HG03571 (cell line): Measurements from ENCODE around the gene PAX2.

Source experiments
- ATAC-seq: cut with Tn5 transposase; IDR thresholded peaks from one replicate; pipeline ENCODE4 v1.9.1; 2021; ENCODE audit not compliant: unreplicated experiment

The PAX2 gene

DNA sequence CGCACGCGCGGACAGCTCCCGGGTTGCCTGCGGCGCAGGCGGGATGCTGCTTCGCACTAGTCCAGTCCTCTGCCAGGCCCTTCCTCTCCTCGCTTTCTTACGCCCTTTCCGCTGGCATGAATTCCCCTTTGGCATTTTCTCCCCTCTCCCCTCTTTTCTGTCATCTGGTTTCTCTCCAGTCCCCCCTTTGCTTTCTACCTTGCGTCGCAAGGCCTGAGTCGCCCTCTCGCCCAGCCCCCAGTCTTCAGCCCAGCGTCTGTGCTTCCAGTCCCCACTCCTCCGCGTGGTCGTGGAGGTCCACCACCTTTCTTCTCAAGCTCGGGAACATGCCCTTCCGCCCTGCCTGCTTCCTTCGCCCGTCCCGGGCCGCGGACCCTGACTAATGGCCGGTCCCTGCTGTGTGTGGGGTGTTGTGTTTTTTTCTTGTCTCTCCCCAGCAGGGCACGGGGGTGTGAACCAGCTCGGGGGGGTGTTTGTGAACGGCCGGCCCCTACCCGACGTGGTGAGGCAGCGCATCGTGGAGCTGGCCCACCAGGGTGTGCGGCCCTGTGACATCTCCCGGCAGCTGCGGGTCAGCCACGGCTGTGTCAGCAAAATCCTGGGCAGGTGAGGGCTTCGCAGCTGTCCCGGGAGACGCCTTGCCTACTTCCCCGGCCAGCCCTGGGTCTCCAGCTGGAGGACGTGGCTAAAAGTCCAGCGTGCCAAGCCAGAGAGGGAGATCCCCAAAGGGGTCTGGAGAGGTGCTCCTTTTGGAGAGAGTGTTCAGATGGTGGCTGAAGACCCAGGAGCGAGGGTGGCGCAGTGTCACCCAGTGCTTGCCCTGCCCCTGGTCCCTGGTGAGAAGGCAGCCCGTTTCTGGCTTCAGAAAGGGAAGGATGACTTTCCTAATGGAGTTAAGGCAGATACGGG, 4.2 kb downstream of the PAX2 start:
- no peak for ATAC-seq

DNA sequence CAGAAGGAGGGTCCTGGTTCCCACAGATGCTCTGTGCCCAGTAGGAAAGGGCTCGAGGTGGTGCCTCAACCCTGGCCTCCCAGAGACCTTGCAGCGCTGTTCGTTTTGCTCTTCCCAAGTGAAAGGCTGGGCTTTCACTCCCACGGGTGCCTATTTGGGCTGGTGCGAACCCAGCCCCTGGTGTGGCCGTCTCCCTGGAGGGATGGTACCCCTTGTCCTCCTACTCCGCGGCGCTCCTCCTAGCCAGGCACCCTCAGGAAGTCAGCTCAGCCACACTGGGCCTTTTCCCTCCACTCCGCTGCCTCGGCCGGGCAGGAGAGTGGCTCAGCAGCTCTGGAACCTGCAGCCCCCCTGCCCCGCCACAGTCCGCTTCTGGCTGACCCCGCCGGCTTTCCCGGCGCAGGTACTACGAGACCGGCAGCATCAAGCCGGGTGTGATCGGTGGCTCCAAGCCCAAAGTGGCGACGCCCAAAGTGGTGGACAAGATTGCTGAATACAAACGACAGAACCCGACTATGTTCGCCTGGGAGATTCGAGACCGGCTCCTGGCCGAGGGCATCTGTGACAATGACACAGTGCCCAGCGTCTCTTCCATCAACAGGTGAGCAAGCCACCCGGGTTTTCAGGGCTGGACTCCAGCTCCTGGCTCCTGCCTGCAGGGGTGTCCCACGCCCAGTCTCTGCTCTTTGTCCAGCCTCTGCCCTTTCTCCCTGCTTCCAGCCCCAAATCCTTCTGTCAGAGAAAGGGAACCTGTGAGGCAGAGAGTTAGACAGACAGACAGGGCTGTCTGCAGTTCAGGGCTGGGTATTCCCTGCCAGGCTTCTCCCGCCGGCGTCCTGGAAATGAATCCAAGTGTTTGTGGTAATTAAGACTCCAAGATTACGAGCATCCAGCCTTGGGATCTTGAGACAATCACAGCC, 5.2 kb downstream of the PAX2 start:
- ATAC-seq = no peak

DNA sequence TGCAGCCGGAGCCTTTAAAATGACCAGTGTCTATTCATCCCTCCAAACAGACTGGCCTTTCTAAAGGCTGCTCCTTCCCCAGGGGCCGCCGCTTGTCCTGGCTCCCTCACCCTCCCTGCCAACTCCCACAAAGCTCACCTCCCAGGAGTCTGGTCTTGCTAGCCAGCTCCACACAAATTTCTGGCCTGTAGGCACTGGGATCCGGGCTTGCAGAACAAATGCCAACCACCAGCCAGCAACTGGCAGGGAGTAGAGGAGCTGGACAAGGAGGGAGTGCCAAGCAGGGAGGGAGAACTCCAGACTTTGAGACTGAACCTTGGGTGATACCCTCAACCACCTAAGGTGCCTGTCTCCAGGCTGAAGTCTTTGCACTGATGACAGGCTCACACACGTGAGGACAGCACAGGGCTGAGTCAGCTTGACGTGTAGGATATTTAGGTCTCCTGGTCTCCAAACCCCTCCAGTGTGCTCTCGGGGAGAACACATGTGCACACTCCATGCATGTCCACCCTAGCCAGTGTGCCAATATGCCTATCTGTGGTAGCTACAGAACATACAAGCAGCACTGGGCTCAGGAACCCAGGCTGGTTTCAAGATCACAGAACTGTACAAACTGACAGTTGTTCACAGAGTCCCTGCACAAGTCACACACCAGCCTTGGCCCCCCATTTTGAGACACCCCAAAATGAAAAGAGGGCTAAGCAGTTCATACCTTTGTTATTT, 6.0 kb downstream of the PAX2 start:
- no peak for ATAC-seq

DNA sequence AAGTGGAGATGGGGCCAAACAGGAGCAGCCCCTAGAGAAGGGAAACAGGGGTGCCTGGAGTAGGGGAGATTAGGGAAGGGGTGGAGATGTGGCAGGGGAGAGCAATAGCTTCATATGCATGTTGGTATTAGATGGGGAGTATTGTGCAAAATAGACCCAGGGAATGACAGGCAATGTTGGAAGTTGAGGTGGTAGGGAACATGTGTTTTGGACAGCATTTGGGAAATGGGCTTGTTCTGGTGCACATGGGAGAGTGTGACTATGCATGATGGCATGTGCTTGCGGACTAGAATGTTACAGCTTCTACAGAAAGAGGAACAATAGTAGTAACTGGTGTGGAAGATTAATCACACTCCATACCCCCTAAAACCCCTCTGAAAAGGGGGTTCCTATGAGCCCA, 10.4 kb downstream of the PAX2 start:
- no peak for ATAC-seq

DNA sequence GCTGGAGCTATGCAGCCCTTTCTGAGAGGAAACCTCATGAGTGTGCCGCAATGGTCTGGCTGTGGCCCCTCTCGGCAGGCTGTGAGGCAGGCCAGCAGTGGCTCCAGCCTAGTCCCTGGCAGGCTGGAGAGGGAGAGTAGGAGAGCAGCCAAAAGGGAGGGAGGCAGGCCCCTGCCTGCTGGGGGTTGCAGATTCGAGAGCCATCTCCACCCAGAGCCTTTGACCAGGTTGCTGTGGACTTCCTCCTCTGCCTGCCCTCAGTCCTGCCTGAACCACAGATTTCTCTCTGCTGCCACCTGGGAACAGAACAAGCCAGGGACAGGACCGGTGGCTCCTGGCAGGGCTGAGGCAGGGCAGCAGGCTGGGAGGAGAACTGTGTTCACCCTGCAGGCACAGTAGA, 13.9 kb downstream of the PAX2 start:
- ATAC-seq = no peak

DNA sequence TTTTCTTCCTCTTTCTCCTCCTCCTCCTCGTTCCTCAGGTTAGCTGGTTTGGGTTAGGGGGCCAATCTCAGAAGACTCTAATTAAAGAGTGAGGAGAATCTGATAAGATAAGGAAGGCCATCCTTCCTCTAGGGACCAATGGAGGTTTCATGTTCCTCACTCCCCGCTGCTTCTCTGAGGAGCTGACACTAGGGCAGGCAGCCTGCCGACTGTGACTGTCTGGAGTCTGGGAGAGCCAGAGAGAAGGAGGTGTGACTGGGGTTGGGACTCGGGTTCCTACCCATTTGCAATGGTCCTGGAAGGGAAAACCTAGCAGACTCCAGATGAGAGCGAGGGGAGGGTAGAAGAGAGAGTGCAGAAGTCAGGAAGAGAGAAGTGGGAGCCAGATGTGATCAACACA, 15.3 kb downstream of the PAX2 start:
- no peak for ATAC-seq

DNA sequence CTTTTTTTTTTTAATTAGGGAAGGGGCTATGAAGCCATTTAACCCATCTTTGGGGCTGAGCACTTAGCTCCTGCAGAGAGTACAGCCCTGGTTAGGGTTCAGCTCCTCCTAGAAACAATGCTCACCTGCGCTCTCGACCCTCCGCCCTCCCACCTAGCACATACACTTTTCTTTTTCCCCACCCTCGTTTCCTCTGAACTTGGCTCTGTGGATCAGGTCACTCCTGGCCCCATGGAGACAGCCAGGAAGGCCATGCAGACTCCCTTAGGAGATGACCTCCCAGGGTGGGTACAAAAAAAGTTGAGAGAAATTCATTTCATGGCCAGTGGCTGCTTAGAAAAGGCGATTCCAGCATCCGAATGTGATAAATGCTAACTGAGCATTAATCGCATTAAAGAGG, 15.8 kb downstream of the PAX2 start:
- ATAC-seq = no peak

DNA sequence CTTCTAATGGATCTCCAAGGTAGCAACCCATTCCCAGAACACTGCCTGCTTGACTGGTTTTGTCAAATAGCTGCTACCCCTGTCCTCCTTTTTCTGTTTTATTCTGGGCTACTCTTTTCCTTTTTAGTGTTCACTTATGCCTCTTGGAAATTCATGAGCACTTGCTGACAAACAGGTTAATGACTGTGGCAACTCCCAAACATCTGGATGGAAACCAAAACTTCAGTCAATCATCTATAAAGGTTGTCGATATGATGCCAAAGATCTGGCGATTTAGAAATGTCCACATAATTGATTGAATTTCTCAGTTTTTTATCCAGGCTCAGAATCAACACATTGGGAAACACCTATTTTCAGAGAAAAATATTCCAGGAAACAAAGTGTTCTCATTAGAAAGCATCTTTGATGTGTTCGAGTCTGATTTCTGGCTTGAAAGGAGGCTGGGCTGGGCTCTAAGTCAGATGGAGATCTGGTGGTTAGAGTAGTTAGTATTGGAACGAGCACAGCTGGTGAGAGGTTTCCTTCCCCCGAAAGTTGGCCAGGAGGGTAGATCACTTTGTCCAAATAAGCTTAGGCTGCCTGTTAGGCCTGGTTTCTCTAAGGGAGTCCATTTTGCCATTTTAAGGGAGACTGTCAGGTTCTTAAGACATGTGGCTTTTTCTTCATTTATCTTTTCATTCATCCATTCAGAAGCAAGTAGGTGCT, 17.8 kb downstream of the PAX2 start:
- no peak for ATAC-seq

DNA sequence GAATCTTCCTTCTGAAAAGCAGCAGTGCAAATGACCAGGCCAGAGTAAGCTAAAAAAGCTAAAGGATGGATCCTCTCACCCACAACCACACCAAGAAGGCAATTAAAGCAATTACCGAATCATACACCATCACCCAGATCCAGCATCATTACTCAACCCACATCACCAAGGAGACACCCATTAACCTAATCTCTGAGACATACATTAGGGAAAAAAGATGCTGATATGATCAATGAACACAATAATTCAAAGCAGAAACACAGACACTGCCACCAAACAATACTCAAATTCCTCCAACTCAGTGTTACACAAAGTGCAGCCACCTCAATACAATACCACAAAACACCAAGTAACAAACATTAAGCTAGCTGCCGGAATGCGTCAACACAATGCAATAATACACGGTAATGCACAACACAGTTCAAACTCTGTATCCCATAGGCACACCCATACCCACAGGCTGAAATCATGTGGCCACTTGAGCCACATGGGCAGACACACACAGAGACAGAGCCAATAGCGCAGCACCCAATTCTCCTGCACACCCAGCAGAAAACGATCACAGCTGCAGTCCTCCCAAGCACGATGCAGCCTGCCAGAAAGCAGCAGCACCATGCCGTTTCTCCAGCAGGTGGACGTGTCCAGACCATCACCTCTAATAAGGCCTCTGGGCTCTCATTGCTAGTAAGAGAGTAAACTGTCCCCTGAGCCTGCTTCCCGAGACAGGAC, 21.5 kb downstream of the PAX2 start:
- no peak for ATAC-seq

DNA sequence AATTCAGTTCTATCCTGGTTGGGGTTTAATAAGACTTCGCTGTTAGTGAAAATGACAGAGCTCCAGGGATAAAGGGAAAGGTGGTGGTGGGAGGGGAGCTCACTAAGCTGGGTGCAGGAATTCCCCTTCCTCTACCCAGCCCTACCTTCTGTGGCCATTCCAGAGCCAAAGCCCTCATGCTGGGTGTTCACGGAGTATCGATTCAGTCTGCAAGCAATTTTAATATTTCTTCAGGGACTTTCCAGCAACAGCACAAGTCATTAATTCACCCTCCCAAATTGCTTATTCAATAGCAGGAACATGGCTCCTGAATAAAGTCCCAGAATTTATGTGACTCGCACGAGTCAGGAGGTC, 22.0 kb downstream of the PAX2 start:
- ATAC-seq = no peak

DNA sequence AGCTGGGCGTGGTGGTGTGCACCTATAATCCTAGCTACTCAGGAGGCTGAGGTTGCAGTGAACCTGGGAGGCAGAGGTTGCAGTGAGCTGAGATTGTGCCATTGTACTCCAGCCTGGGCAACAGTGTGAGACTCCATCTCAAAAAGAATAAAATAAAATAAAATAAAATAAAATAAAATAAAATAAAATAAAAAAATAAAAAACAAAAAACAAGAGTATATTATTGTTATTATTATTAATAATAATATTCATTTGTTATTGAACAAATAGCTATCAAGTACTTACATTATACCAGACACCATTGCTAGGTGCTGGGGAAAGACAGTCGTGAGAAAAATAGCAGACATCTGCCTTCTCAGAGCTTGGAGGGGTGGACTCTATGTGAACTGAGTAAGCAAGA, 24.1 kb downstream of the PAX2 start:
- ATAC-seq = no peak

DNA sequence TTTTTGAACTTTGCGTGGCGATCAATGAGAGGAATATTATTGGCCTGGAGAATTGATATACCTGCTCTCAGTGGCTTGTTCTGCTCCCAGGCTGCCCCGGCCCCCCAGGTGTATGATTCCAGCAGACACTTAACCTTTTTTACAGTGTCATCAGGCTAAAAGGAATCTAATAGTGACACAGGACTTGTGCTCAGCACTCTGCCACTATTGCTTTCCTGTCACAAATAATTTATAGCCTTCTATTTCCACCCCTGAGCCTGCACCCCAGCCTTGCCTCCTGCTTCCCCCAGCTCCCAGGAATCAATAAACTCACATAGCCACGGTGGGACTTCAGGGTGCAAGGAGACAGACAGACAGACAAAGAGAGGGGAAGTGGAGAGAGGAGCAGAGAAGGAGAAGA, 28.3 kb downstream of the PAX2 start:
- ATAC-seq = no peak

DNA sequence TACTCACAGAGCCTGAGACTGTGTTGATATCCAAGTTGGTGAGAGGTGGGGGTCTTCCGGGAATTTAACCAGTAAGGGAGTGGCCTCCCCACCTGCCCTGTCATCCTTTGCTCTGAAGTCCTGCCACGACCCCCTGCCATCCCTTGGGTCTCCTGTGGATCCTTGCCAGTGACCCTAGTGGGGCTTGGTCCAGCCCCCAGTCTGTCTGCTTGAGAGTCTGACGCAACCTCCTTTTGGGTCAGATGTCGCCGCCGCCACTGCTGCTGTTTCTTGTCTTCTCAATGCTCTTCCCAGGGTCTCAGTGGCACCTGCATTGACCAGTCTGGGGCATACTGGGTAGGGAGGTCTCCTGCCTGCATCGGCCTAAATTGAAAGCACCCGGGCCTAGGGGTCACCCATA, 28.8 kb downstream of the PAX2 start:
- no peak for ATAC-seq

DNA sequence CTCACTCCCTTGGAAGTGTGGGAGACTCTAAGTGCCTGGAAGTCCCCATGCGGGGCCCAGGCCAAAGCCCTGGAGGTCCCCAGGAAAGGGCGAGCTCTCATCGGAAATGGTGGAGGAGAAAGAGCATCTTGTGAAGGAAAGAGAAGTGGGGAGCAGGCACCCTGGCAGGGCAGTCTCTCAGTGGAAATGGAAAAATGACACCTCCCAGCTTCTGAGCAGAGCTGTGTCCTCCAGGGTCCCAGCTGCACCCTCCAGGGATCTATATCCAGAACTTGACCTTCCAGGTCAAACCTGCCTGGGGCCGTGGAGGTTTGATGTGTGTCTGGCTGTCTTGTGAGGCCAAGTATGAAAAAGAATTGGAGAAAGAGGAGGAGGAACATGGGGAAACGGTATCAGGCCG, 29.5 kb downstream of the PAX2 start:
- no peak for ATAC-seq

DNA sequence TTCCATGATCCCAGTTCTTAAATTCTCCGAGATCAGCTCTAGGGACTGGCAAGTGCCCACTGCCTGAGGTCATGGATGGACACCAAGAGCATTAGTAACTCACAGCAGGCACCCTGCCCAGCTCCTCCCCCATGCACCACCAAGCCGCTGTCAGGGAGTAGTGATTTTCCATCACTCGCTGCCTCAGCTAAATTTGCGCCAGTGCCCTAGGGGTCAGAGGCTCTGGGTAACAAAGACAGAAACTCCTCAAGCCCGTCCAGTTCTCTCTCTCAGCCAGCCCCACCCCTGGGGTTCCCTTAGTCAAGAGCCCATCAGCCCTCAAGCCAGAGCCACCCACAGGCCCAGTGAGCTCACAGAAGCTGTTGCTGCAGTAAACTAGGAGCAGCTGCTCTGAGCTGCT, 30.0 kb downstream of the PAX2 start:
- no peak for ATAC-seq

DNA sequence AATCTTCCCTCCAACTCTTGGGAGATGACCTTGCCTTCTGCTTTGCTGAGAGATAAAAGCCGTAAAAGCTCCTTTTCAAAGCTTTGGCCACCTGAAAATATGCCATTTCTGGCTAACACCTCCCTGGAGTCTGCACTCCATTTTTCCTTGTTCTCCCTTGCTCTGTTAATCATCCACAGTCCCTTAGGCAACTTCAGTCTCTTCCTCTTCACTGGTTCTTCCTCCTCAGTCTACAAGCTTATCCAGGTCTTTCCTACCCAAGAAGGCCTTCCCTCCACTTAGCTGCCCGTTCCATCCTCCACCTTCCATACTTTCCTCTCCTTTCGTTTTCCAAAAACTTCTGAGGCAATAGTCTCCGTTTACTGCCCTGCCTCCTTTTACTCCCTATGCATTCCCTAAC, 30.5 kb downstream of the PAX2 start:
- no peak for ATAC-seq

DNA sequence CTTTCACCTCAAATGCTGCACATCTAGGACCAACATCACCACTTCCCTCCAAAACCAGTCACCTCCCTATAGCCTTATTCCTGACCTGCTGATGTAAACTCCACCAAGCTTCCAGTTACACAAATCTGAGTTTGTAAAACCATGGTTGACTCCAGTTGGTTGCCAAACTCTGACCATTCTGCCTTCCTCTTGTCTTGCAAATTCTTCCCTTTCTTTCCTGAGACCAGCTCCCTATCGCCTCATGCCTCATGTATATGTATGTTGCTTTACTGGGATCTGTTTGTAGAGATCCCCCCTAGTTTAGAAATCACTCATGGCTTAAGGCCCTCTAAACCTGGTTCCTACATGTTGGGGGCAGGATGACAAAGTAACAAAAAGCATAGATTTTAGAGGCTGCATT, 31.3 kb downstream of the PAX2 start:
- no peak for ATAC-seq

DNA sequence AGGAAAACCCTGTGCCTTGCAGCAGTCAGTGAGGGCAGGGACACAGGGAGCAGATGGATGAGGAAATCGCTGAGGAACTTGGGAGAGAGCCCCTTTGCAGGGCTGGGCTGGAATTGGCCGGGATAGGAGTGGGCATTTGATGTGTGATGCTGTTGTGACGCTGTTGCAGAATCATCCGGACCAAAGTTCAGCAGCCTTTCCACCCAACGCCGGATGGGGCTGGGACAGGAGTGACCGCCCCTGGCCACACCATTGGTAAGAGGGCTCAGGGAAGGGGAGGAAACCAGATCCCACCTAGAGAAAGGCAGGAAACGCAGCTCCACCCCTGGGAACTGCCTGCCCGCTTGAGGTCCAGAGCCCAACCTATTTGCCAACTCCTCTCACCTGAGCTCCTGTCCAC, 33.9 kb downstream of the PAX2 start:
- no peak for ATAC-seq

DNA sequence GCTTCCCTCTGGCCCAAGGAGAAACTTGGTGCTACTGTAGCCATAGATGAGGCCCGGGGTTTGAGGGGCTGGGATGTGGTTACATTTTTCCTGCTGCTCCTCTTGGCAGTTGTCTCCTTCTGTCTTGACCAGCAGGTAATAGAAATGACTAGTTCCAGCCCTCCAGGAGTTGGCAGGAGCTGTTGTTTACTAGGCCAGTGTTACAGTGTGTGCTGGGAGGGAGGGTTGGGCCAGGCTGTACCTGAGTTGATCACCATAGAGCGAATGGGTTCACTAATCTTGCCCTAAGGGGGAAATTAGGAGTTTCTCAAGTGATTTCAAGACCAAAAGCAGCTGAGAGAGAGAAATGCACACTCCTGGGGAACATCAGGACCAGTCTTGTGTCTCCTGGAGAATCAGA, 34.9 kb downstream of the PAX2 start:
- ATAC-seq = no peak

DNA sequence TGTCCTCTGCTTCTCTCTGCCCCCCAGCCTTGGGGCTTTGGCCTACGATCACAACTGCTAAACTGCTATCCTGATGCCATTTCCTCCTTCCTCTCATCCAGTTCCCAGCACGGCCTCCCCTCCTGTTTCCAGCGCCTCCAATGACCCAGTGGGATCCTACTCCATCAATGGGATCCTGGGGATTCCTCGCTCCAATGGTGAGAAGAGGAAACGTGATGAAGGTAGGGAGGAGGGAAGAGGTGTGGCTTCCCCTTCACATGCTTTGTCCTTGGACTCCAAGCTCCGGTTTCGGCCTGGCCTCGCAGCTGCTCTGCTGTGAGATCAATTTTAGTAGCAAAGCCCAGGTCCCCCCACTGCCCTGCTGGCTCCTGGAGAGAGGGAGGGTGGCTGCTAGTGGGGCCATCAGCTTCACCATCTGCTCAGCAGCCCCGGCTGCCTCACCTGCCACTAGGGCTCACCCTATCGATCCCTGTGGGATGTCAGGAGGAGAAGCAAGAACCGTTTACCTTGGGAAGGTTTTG, 35.8 kb downstream of the PAX2 start:
- ATAC-seq = no peak
